IPS-18c (cell line): ENCODE measurements around the gene EIF3K.

Experiments
- H3K4me3 ChIP-seq: 2 replicates; pipeline ENCODE4 v1.7.0; 2013; ENCODE audit warnings: low read depth, mild to moderate bottlenecking, low read length, moderate library complexity; ENCODE audit not compliant: insufficient read depth
- H3K9me3 ChIP-seq: one replicate; pipeline ENCODE4 v1.6.1; 2013; ENCODE audit warnings: mild to moderate bottlenecking, low read length, moderate library complexity; ENCODE audit not compliant: control insufficient read depth, insufficient read depth

The EIF3K gene

GRCh38 chr19:38658462-38659306, 39.7 kb downstream of the EIF3K start:
- no peaks in the 10 kb centered on the region for H3K9me3 ChIP-seq
- no peak overlapping the region for H3K4me3 ChIP-seq

- no peaks in the 10 kb centered on the region for H3K9me3 ChIP-seq
These were observed 41.7 kb downstream of the EIF3K start for GRCh38 chr19:38660724-38661123.

GRCh38 chr19:38661136-38661535, 42.1 kb downstream of the EIF3K start:
- Histone ChIP-seq H3K4me3 (no peak overlapping the region), H3K9me3 (no peaks in the 10 kb centered on the region)

More at GRCh38 chr19:38660724-38661123, 41.7 kb downstream of the EIF3K start:
- H3K4me3 ChIP-seq, result no peak overlapping the region

- no peaks in the 10 kb centered on the region for H3K9me3 ChIP-seq
- no peak overlapping the region; the same call in 1 of the 2 replicates for H3K4me3 ChIP-seq
These were observed 43.0 kb downstream of the EIF3K start for GRCh38 chr19:38661996-38662395.

GRCh38 chr19:38662537-38663155, 43.7 kb downstream of the EIF3K start:
- Histone ChIP-seq H3K4me3 (no peak overlapping the region), H3K9me3 (no peaks in the 10 kb centered on the region)

- no peaks in the 10 kb centered on the region for H3K9me3 ChIP-seq
- no peak overlapping the region for H3K4me3 ChIP-seq
These were observed 44.2 kb downstream of the EIF3K start for GRCh38 chr19:38663156-38663651.

GRCh38 chr19:38663957-38664502, 45.0 kb downstream of the EIF3K start:
- H3K4me3 ChIP-seq, result no peak overlapping the region
- H3K9me3 ChIP-seq, result no peaks in the 10 kb centered on the region

GRCh38 chr19:38664503-38665211, 45.7 kb downstream of the EIF3K start:
- Histone ChIP-seq H3K9me3 (no peaks in the 10 kb centered on the region), H3K4me3 (0 out of 2 replicates have a peak overlapping the region, but pooled peaks have one; percentile 10)

GRCh38 chr19:38665219-38665931, 46.4 kb downstream of the EIF3K start:
- Histone ChIP-seq H3K9me3 (no peaks in the 10 kb centered on the region), H3K4me3 (0 out of 2 replicates have a peak overlapping the region, but pooled peaks have one; percentile 10)

- H3K9me3 ChIP-seq, result no peaks in the 10 kb centered on the region
- peak overlapping the region; percentile 1; the same call in 1 of the 2 replicates for H3K4me3 ChIP-seq
These were observed 47.1 kb downstream of the EIF3K start for GRCh38 chr19:38665950-38666662.

GRCh38 chr19:38666663-38667511, 47.9 kb downstream of the EIF3K start:
- H3K4me3 ChIP-seq, result peak overlapping the region; percentile 1; the same call in 1 of the 2 replicates
- no peaks in the 10 kb centered on the region for H3K9me3 ChIP-seq

- Histone ChIP-seq H3K4me3 (no peak overlapping the region), H3K9me3 (no peaks in the 10 kb centered on the region)
These were observed 48.7 kb downstream of the EIF3K start for GRCh38 chr19:38667661-38668171.

GRCh38 chr19:38669552-38669951, 50.6 kb downstream of the EIF3K start:
- Histone ChIP-seq H3K9me3 (no peaks in the 10 kb centered on the region), H3K4me3 (no peak overlapping the region)

- H3K4me3 ChIP-seq, result no peak overlapping the region
- no peaks in the 10 kb centered on the region for H3K9me3 ChIP-seq
These were observed 52.0 kb downstream of the EIF3K start for GRCh38 chr19:38670921-38671398.

- no peak overlapping the region for H3K4me3 ChIP-seq
- no peaks in the 10 kb centered on the region for H3K9me3 ChIP-seq
These were observed 52.7 kb downstream of the EIF3K start for GRCh38 chr19:38671654-38672053.
